ENCODE measurements around the gene KIF7. TPM values are rescaled to one million over a fixed set of nuclear protein-coding genes. Genes with fewer than 3 reads are reported as not detected.

Gene KIF7
- total and polyA plus RNA-seq, 2 experiments from 2014 or later: 4.6 to 20.1 TPM

DNA sequence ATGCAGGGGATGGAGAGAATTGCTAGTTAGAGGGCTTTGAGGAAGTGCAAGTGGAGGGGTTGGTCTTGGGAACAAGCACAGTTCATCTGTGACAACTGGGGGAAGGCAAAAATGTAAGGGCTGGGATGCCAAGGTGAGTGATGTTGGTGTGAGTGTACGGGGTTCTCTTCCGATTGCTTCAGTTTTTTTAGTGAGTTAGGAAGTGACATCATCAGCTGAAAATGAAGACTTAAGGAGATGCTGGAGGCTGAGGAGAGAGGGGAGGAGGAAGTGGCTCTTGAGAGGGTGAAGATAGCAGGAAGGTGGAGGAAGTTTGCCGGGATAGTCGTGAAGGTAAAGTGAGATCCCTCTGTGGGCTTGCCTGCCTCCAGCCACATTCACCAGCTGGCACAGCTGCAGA, 67.3 kb downstream of the KIF7 start:
- H3K27ac Mint-ChIP-seq: no peak overlapping the region
- peaks cover 46% of the 10 kb centered on the region for H4K20me1 ChIP-seq (replicated peaks; ENCODE audit: insufficient read depth)
- TF ChIP-seq, protein P1, sequence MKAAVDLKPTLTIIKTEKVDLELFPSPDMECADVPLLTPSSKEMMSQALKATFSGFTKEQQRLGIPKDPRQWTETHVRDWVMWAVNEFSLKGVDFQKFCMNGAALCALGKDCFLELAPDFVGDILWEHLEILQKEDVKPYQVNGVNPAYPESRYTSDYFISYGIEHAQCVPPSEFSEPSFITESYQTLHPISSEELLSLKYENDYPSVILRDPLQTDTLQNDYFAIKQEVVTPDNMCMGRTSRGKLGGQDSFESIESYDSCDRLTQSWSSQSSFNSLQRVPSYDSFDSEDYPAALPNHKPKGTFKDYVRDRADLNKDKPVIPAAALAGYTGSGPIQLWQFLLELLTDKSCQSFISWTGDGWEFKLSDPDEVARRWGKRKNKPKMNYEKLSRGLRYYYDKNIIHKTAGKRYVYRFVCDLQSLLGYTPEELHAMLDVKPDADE (IDR thresholded peaks at IDR 0.05): no peak
- TF ChIP-seq STAT1 (IDR thresholded peaks at IDR 0.05; ENCODE audit: unreplicated experiment): no peak
- H3K27me3 Mint-ChIP-seq (ENCODE audit: insufficient read depth, low read depth, poor library complexity): no peaks in the 10 kb centered on the region
- peaks cover 62% of the 10 kb centered on the region for H3K79me2 ChIP-seq (replicated peaks; ENCODE audit: insufficient read depth)
- H3K27me3 ChIP-seq (ENCODE audit: insufficient read depth): no peaks in the 10 kb centered on the region
- DNase-seq (ENCODE audit: low spot score): no peak
- H3K9me3 Mint-ChIP-seq: no peaks in the 10 kb centered on the region
- no peak overlapping the region for H3K4me2 ChIP-seq
- no peak overlapping the region for H3K4me3 ChIP-seq
- no peaks in the 10 kb centered on the region for H3K4me1 Mint-ChIP-seq
- H3F3A ChIP-seq (replicated peaks; ENCODE audit: low read depth): no peaks in the 10 kb centered on the region
- H3K4me3 Mint-ChIP-seq: no peak overlapping the region
- ATAC-seq: no peak
- H3K36me3 ChIP-seq (ENCODE audit: insufficient read depth): peaks cover 89% of the 10 kb centered on the region
- H3K36me3 Mint-ChIP-seq (ENCODE audit: low read depth): peaks cover 45% of the 10 kb centered on the region
- no peak overlapping the region for H3K27ac ChIP-seq (ENCODE audit: low read depth)
- no peak overlapping the region for H2AFZ ChIP-seq
- no peaks in the 10 kb centered on the region for H3K4me1 ChIP-seq (ENCODE audit: insufficient read depth)
- H3K9me2 ChIP-seq (ENCODE audit: insufficient read depth): no peaks in the 10 kb centered on the region

DNA sequence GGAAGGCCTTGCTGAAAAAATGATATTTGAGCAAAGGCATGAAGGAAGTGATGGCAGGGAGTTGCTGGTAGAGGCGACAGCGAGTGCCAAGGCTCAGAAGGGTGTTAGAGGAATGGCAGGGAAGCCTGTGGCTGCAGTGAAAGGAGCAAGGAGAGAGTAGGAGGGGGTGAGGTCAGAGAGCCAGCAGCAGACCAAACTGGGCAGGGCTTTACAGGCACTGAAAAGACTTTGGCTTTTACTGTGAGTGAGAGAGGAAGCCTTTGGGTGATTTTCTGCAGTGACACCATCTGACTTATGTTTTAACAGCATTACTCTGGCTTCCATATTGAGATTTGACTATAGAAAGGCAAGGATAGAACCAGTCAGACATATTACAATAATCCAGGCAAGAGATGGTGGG, 68.6 kb downstream of the KIF7 start:
- Mint-ChIP-seq H3K27ac (no peak overlapping the region), H3K9me3 (no peaks in the 10 kb centered on the region), H3K27me3 (ENCODE audit: insufficient read depth, low read depth, poor library complexity) (no peaks in the 10 kb centered on the region), H3K4me3 (no peak overlapping the region), H3K36me3 (ENCODE audit: low read depth) (peaks cover 43% of the 10 kb centered on the region), H3K4me1 (peaks cover under 1% of the 10 kb centered on the region; the same call in 2 of the 3 replicates)
- no peak for ATAC-seq
- Histone ChIP-seq H3K4me1 (ENCODE audit: insufficient read depth) (no peaks in the 10 kb centered on the region), H3F3A (replicated peaks; ENCODE audit: low read depth) (no peaks in the 10 kb centered on the region), H3K27ac (ENCODE audit: low read depth) (no peak overlapping the region), H3K4me3 (no peak overlapping the region), H3K79me2 (replicated peaks; ENCODE audit: insufficient read depth) (peaks cover 75% of the 10 kb centered on the region), H3K36me3 (ENCODE audit: insufficient read depth) (peaks cover 82% of the 10 kb centered on the region), H3K27me3 (ENCODE audit: insufficient read depth) (no peaks in the 10 kb centered on the region), H2AFZ (no peak overlapping the region), H4K20me1 (replicated peaks; ENCODE audit: insufficient read depth) (peaks cover 43% of the 10 kb centered on the region), H3K9me2 (ENCODE audit: insufficient read depth) (no peaks in the 10 kb centered on the region), H3K4me2 (no peak overlapping the region)
- DNase-seq (ENCODE audit: low spot score): no peak
- TF ChIP-seq, protein P2, sequence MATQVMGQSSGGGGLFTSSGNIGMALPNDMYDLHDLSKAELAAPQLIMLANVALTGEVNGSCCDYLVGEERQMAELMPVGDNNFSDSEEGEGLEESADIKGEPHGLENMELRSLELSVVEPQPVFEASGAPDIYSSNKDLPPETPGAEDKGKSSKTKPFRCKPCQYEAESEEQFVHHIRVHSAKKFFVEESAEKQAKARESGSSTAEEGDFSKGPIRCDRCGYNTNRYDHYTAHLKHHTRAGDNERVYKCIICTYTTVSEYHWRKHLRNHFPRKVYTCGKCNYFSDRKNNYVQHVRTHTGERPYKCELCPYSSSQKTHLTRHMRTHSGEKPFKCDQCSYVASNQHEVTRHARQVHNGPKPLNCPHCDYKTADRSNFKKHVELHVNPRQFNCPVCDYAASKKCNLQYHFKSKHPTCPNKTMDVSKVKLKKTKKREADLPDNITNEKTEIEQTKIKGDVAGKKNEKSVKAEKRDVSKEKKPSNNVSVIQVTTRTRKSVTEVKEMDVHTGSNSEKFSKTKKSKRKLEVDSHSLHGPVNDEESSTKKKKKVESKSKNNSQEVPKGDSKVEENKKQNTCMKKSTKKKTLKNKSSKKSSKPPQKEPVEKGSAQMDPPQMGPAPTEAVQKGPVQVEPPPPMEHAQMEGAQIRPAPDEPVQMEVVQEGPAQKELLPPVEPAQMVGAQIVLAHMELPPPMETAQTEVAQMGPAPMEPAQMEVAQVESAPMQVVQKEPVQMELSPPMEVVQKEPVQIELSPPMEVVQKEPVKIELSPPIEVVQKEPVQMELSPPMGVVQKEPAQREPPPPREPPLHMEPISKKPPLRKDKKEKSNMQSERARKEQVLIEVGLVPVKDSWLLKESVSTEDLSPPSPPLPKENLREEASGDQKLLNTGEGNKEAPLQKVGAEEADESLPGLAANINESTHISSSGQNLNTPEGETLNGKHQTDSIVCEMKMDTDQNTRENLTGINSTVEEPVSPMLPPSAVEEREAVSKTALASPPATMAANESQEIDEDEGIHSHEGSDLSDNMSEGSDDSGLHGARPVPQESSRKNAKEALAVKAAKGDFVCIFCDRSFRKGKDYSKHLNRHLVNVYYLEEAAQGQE (IDR thresholded peaks at IDR 0.05; ENCODE audit: unreplicated experiment): no peak
- TF ChIP-seq, protein P3, sequence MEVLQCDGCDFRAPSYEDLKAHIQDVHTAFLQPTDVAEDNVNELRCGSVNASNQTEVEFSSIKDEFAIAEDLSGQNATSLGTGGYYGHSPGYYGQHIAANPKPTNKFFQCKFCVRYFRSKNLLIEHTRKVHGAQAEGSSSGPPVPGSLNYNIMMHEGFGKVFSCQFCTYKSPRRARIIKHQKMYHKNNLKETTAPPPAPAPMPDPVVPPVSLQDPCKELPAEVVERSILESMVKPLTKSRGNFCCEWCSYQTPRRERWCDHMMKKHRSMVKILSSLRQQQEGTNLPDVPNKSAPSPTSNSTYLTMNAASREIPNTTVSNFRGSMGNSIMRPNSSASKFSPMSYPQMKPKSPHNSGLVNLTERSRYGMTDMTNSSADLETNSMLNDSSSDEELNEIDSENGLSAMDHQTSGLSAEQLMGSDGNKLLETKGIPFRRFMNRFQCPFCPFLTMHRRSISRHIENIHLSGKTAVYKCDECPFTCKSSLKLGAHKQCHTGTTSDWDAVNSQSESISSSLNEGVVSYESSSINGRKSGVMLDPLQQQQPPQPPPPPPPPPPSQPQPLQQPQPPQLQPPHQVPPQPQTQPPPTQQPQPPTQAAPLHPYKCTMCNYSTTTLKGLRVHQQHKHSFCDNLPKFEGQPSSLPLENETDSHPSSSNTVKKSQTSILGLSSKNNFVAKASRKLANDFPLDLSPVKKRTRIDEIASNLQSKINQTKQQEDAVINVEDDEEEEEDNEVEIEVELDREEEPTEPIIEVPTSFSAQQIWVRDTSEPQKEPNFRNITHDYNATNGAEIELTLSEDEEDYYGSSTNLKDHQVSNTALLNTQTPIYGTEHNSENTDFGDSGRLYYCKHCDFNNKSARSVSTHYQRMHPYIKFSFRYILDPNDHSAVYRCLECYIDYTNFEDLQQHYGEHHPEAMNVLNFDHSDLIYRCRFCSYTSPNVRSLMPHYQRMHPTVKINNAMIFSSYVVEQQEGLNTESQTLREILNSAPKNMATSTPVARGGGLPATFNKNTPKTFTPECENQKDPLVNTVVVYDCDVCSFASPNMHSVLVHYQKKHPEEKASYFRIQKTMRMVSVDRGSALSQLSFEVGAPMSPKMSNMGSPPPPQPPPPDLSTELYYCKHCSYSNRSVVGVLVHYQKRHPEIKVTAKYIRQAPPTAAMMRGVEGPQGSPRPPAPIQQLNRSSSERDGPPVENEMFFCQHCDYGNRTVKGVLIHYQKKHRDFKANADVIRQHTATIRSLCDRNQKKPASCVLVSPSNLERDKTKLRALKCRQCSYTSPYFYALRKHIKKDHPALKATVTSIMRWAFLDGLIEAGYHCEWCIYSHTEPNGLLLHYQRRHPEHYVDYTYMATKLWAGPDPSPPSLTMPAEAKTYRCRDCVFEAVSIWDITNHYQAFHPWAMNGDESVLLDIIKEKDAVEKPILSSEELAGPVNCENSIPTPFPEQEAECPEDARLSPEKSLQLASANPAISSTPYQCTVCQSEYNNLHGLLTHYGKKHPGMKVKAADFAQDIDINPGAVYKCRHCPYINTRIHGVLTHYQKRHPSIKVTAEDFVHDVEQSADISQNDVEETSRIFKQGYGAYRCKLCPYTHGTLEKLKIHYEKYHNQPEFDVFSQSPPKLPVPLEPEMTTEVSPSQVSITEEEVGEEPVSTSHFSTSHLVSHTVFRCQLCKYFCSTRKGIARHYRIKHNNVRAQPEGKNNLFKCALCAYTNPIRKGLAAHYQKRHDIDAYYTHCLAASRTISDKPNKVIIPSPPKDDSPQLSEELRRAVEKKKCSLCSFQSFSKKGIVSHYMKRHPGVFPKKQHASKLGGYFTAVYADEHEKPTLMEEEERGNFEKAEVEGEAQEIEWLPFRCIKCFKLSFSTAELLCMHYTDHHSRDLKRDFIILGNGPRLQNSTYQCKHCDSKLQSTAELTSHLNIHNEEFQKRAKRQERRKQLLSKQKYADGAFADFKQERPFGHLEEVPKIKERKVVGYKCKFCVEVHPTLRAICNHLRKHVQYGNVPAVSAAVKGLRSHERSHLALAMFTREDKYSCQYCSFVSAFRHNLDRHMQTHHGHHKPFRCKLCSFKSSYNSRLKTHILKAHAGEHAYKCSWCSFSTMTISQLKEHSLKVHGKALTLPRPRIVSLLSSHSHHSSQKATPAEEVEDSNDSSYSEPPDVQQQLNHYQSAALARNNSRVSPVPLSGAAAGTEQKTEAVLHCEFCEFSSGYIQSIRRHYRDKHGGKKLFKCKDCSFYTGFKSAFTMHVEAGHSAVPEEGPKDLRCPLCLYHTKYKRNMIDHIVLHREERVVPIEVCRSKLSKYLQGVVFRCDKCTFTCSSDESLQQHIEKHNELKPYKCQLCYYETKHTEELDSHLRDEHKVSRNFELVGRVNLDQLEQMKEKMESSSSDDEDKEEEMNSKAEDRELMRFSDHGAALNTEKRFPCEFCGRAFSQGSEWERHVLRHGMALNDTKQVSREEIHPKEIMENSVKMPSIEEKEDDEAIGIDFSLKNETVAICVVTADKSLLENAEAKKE (CRISPR knock-in tag; IDR thresholded peaks at IDR 0.05): no peak
- no peak for TF ChIP-seq ZNF114 (CRISPR knock-in tag; IDR thresholded peaks at IDR 0.05)
- TF ChIP-seq, protein P4, sequence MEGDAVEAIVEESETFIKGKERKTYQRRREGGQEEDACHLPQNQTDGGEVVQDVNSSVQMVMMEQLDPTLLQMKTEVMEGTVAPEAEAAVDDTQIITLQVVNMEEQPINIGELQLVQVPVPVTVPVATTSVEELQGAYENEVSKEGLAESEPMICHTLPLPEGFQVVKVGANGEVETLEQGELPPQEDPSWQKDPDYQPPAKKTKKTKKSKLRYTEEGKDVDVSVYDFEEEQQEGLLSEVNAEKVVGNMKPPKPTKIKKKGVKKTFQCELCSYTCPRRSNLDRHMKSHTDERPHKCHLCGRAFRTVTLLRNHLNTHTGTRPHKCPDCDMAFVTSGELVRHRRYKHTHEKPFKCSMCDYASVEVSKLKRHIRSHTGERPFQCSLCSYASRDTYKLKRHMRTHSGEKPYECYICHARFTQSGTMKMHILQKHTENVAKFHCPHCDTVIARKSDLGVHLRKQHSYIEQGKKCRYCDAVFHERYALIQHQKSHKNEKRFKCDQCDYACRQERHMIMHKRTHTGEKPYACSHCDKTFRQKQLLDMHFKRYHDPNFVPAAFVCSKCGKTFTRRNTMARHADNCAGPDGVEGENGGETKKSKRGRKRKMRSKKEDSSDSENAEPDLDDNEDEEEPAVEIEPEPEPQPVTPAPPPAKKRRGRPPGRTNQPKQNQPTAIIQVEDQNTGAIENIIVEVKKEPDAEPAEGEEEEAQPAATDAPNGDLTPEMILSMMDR (conservative IDR thresholded peaks at IDR 0.05; ENCODE audit: low read depth in 2 of 2): no peak
- TF ChIP-seq POLR2AphosphoS5 (IDR thresholded peaks at IDR 0.05; ENCODE audit: low read depth): no peak
- no peak for TF ChIP-seq STAT1 (IDR thresholded peaks at IDR 0.05; ENCODE audit: unreplicated experiment)

Measured in GM23338 (cell line).